Tibial nerve (tissue), 3 donors: ENCODE measurements around the gene CMTM8.

Experiments used
- POLR2A ChIP-seq, 2 donors: fragments of 450-650 bp; IDR thresholded peaks; one replicate each; pipeline ENCODE4 v1.6.1; 2017; ENCODE audit warnings: antibody characterized with exemption in 2 of 2, mild to moderate bottlenecking in 2 of 2, moderate library complexity in 2 of 2
- TF ChIP-seq, protein P1 (sequence below), 5 experiments: fragments of 200-600 bp in 3 of 5; fragments of 450-650 bp in 2 of 5; sonication (generic) in 3 of 5; IDR thresholded peaks; one replicate each; pipeline ENCODE4 v1.5.1; 2016 to 2019; ENCODE audit warnings: antibody characterized with exemption in 5 of 5, mild to moderate bottlenecking in 3 of 5, moderate library complexity in 2 of 5

DNA sequence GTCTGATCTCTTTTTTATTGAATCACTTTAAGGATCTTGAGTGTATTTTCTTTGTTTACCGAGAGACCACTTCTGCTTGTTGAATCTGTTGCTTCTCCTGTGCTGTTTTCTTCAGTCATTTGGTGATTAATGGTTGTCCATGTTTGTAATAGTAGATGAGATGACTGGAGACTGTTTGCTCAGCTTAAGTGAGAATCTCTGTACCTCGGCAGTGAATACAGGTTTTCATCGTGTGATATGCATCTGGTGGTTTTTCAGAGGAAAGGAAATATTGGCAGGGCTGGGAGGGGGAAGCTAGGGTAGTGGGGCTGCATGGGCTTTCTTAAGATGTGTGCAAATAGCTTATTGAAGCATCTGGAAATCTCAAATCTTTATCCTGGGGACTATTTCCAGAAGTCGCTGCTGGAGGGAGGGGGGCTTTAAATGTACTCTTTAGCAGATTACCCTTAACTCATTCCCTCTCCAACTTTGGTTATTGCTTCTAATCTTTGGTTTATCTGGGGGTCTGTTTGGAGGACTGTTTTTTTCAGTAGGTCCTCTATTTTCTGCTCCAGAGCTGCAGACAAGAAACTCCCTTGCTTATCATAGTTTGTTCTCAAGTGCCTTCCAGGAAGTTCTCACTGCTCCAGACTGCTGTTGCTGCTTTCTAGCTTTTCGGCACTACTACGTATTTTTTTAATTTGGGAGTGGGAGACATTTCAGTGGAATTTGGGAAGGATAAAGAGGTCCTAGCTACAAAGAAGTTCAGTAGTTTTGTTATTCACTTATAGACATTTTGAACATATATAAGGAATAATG lies 19.4 kb downstream of the CMTM8 start:
- TF ChIP-seq, protein P1, sequence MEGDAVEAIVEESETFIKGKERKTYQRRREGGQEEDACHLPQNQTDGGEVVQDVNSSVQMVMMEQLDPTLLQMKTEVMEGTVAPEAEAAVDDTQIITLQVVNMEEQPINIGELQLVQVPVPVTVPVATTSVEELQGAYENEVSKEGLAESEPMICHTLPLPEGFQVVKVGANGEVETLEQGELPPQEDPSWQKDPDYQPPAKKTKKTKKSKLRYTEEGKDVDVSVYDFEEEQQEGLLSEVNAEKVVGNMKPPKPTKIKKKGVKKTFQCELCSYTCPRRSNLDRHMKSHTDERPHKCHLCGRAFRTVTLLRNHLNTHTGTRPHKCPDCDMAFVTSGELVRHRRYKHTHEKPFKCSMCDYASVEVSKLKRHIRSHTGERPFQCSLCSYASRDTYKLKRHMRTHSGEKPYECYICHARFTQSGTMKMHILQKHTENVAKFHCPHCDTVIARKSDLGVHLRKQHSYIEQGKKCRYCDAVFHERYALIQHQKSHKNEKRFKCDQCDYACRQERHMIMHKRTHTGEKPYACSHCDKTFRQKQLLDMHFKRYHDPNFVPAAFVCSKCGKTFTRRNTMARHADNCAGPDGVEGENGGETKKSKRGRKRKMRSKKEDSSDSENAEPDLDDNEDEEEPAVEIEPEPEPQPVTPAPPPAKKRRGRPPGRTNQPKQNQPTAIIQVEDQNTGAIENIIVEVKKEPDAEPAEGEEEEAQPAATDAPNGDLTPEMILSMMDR (IDR thresholded peaks at IDR 0.05): no peak
- TF ChIP-seq POLR2A (IDR thresholded peaks at IDR 0.05): no peak
